HG03521 (cell line): ENCODE data around the gene ABCA13.
"Not testable (repeated sequence)": the region's sequence is repeated elsewhere in the genome, so short reads cannot be mapped to it uniquely, and the experiment has no call there.

Experiments used
- ATAC-seq: cut with Tn5 transposase; IDR thresholded peaks from one replicate; pipeline ENCODE4 v1.9.1; 2021; ENCODE audit warnings: mild to moderate bottlenecking, moderate library complexity; ENCODE audit not compliant: unreplicated experiment

The ABCA13 gene

GRCh38 chr7:48175019-48175418 is 3.8 kb downstream of the ABCA13 start:
- no peak for ATAC-seq

GRCh38 chr7:48176356-48176893 is 5.2 kb downstream of the ABCA13 start:
- ATAC-seq, result no peak

- ATAC-seq, result no peak
These were observed 6.0 kb downstream of the ABCA13 start for GRCh38 chr7:48177271-48177670.

GRCh38 chr7:48179496-48180030 is 8.3 kb downstream of the ABCA13 start:
- ATAC-seq, result no peak

GRCh38 chr7:48180981-48181380 is 9.7 kb downstream of the ABCA13 start:
- no peak for ATAC-seq

- ATAC-seq, result no peak
These were observed 11.6 kb downstream of the ABCA13 start for GRCh38 chr7:48182718-48183369.

GRCh38 chr7:48183370-48183743 is 12.1 kb downstream of the ABCA13 start:
- ATAC-seq, result no peak

GRCh38 chr7:48183965-48184364 is 12.7 kb downstream of the ABCA13 start:
- no peak for ATAC-seq

GRCh38 chr7:48188776-48189520 is 17.7 kb downstream of the ABCA13 start:
- no peak for ATAC-seq

- no peak for ATAC-seq
These were observed 21.7 kb downstream of the ABCA13 start for GRCh38 chr7:48192996-48193395.

- no peak for ATAC-seq
These were observed 22.2 kb downstream of the ABCA13 start for GRCh38 chr7:48193421-48193820.

- not testable (repeated sequence) for ATAC-seq
These were observed 29.8 kb downstream of the ABCA13 start for GRCh38 chr7:48200946-48201589.

- not testable (repeated sequence) for ATAC-seq
These were observed 31.7 kb downstream of the ABCA13 start for GRCh38 chr7:48202916-48203315.

- no peak for ATAC-seq
These were observed 36.0 kb downstream of the ABCA13 start for GRCh38 chr7:48207155-48207675.

- ATAC-seq, result no peak
These were observed 37.8 kb downstream of the ABCA13 start for GRCh38 chr7:48209004-48209600.

- ATAC-seq, result no peak
These were observed 42.0 kb downstream of the ABCA13 start for GRCh38 chr7:48213226-48213625.

GRCh38 chr7:48217266-48217665 is 46.0 kb downstream of the ABCA13 start:
- ATAC-seq, result no peak

GRCh38 chr7:48217753-48218152 is 46.5 kb downstream of the ABCA13 start:
- ATAC-seq, result no peak

- ATAC-seq, result no peak
These were observed 52.8 kb downstream of the ABCA13 start for GRCh38 chr7:48224042-48224441.

GRCh38 chr7:48225101-48225500 is 53.8 kb downstream of the ABCA13 start:
- no peak for ATAC-seq

GRCh38 chr7:48237354-48237753 is 66.1 kb downstream of the ABCA13 start:
- ATAC-seq, result no peak
